IPS-NIHi7 (cell line): Measurements from ENCODE around the gene COX19.

ENCODE experiments used
- DNase-seq: peaks from one replicate; pipeline ENCODE4 v3.0.0; 2012; ENCODE audit warnings: mixed read lengths; ENCODE audit errors: extremely low spot score

COX19 gene, protein sequence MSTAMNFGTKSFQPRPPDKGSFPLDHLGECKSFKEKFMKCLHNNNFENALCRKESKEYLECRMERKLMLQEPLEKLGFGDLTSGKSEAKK

DNA sequence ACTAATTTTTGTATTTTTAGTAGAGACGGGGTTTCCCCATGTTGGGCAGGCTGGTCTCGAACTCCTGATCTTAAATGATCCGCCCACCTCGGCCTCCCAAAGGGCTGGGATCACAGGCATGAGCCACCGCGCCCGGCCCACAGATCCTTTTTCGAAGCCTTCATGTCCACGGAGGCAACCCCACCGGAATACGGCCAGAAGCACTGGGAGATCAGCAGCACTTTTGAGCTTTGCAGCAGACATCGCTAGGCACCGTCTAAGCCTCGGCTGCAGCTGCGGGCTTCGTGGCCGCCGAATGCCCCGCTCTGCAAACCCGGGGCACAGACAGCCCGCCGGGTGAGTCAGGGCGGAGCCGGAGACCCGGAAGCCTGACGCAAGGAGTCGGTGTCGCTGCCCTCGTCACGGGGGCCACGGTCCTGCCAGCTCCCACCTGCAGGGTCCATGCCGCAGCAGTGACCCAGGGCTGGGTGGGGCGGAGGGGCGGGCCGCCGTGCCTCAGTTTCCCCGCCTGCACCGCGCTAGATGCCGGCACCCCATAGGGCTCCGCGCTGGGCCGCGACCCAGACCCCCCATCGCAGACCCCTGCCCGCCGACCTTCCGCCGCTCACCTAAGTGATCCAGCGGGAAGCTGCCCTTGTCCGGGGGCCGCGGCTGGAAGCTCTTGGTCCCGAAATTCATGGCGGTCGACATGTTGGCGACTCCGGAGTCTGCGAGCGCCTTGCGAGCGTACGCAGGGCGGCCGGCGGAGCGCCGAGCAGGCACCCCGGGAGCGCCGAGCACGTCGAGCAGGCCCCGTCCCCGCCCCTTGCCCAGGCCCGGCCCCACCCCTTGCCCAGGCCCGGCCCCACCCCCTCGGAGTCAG lies at the start of gene COX19:
COX19 (minus strand) TSS at position 730 of the 862 bp plus-strand sequence; CDS start at position 690, 40 bp downstream.
- peak; percentile 95 for DNase-seq

DNA sequence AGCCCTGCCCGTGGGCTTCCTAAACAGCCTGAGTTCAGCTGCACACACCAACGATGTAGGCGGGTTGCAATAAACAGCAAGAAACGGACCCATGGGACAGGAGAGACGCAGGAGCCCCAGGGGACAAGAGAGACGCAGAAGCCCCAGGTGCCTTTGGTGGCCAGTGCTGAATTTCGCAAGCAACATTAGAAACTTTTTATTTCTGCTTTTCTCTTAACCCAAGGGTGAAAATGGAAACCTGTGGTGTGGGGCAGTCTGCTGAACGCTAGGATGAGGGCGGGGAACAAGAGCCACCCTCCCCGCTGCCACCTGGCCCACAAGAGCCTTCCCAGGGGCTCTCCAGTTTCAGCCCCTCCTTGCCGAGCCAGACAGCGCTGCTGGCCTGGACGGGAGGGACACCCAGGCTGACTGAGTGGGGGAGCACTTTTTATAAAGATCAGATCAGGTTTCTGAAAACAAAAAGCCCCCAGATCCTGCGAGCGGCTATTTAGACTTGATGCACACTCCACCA lies 49.0 kb upstream of the COX19 start:
- DNase-seq: no peak

DNA sequence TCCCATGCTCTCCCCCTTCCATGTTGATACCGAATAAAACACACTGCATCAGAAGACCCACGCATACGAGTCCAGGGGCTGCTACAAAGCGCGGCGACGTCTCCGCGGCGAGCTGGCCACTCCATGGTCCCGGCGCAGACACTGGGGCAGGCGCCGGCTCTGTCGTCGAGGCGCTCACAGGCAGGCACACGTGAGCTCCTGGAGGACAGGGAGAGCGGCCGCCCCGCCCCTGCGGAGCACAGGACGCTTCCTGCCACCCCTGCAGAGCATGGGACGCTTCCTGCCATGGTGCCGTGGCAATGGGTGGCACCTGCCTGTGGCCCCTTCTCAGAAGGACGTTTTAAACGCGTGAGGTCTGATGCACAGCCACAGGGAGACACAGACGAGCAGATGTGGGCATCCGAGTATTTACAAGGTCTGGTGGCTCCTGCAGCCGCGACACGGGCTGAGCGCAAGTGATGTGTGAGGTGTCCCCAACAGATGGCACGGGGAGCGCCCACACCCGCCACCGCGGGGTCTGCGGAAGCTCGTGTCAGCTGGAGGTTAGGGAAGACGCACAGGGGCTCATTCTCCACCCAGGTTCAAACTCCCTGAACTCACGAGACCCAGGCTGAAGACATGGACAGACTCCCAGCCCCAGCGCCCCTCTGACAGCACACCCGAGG lies 47.6 kb upstream of the COX19 start:
- no peak for DNase-seq

DNA sequence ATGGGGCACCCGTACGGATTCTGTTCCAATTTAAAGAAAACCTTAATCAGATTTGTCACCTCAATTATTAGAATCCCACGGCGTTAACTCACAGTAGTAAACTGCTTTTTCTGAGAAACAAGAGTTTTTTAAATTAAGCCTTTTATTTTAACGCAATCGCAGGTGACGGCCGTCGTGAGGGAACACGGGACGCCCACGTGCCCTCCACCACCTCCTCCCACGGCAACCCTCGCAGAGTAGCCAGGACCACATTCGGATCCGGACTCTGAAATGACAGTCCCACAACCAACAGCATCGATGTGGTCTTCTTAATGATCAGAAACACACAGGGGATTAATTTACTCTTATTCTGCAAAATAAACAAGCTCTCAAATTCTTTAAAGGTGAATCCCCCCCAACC lies 47.0 kb upstream of the COX19 start:
- no peak for DNase-seq

DNA sequence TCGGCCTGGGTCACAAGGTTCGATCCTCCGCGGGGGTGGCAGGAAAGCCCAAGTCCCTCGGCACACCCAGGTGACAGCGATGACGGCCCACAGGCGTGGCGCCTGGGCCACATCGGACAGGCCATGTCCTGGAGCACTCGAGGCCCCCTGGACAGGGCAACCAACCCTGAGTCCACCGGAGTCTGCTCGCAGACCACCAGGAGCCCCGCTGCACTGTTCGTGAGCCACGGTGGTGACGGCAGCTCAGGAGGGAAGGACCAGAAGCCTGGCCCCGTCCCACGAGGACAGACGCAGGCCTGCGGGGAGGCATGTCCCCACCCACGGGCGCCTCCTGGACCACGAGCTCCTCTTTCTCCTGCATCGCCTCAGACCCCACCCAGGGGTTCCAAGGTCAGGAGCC lies 46.6 kb upstream of the COX19 start:
- no peak for DNase-seq

DNA sequence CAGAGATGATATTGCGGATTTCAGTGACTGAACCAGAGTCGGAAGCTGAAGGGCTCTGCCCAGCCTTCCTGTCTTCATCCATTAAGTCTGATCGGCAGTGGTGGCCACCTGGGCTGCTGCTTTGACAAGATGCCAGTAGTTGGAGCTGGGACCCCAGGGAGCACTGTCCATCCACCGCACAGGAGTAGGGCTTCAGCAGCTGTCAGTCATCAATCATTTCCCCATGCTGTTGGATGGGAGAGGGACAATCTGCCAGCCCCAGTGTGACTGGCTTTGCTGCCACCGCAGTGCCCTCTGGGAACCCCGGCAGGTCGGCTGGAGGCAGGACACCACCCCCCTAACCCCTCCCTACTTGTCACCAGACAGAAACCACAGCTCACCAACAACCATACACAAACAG lies 46.0 kb upstream of the COX19 start:
- DNase-seq: no peak

DNA sequence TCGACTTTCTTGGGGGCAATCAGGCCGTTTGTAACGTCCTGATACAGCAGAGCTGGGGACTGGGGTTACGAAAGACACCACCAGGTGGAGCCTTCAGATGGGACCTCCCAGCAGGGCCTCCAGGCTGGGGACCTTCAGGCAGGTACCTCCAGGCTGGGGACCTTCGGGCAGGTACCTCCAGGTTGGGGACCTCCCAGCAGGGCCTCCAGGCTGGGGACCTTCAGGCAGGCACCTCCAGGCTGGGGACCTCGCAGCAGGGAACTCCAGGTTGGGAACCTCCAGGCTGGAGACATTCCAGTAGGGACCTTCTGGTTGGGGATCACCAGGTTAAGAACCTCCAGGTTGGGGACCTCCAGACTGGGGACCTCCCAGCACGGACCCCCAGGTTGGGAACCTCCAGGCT lies 45.5 kb upstream of the COX19 start:
- no peak for DNase-seq

DNA sequence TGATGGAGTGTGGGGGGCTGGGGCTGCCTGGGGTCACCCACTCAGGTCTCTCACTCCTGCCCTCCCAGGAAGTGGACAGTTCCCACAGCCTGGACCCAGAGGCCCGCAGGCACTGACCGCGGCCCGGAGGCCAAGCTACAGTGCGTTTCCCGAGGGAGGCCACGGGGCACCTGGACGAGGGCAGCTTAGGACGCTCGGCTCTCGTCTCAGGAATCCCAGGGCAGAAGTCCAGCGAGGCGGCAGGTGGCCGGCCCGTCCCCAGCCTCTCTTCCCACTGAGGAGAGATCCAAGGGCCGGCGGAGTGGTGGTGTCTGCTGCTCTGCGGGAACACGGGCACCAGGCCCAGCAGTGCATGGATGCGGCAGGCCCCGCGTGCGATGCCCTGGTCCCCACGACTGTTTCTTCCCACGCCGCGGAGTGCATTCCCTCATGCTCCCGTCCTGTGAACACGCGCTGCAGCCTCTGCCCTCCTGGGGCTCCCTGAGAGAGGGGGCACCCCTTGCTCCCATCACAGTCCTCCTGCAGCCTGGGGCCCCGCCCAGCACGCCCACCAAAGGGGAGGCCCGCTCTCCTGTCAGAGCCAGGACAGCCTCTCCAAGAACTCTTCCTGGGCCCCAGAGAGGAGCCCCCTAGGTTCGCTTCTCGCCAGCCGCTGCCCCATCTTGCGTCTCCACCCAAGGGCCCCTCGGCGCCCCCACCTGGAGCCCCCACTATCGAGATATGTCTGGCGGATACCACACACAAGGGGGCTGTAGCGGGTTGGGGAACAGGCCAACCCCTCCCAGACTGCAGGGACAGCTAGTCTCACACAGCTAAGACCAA lies 44.7 kb upstream of the COX19 start:
- no peak for DNase-seq

DNA sequence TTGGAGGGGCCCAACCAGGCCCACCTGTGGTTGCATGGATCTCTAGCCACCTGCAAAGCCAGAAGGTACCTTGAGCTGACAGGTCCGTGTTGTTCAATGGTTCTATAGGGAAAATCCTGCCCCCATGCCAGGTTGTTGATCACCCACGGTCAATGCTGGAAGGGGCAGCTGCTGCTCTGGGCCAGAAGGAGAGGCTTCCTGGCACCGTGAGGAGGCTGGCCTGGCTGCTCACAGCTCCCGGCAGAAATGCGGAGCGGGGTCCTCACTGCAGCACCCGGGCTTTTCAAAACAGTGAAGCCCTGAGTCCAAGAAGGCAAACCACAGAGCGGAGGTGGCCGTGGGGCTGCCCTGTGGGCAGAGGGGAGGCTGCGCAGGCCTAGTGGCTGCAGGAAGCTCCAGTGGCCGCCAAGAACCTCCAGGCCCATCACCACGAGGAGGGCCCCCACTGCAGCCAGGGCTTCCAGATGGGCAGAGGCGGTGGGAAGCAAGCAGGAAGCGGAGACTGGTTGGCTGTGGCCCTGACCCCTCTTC lies 44.0 kb upstream of the COX19 start:
- no peak for DNase-seq

DNA sequence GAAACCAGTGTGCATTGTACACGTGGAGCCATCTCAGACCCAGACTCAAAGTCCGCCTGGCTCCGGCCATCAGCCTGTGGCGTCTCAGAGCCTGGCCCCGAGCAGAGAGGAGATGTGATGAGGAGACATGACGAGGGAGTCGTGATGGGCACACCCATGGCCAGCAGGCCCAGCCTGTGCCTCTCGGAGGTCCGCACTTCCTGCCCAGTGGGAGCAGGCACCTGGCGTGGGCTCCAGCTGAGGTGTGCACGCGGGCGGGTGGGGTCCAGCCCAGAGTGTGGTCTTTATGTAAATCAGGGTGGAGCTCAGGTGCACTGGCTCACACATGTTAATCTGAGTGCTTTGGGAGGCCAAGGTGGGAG lies 43.0 kb upstream of the COX19 start:
- no peak for DNase-seq

DNA sequence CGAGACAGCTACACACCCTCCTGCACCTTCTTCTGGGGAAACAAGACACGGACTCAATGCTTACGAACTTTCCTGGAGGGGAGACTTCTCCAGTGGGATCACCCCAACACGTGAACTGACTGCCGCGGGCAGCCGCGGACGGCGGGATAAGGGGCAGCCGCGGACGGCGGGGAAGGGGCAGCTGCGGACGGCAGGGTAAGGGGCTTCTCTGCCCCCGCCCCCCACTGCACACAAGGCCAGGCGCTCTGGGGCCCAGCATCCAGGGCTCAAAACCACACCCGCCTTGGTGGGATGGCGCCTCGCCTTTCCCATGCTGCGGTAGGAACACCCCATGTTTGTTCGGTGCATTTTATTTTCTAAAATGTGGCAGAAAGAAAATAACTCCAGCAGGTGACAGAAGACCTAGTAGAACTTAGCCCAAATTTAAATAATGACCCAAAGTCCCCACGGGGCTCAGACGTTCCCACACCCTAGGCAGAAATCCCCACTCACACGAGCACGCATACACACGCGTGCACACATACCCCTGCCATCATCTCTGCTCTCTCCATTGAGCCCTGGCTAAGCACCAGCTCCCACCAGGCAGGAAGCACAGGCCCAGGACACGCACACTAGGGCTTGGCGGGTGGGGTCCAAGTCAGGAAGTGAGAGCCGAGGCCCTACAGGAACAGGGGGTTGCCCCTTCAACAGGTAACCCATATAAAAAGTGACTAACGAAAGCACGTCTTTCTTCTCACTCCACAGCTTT lies 42.4 kb upstream of the COX19 start:
- DNase-seq: no peak

DNA sequence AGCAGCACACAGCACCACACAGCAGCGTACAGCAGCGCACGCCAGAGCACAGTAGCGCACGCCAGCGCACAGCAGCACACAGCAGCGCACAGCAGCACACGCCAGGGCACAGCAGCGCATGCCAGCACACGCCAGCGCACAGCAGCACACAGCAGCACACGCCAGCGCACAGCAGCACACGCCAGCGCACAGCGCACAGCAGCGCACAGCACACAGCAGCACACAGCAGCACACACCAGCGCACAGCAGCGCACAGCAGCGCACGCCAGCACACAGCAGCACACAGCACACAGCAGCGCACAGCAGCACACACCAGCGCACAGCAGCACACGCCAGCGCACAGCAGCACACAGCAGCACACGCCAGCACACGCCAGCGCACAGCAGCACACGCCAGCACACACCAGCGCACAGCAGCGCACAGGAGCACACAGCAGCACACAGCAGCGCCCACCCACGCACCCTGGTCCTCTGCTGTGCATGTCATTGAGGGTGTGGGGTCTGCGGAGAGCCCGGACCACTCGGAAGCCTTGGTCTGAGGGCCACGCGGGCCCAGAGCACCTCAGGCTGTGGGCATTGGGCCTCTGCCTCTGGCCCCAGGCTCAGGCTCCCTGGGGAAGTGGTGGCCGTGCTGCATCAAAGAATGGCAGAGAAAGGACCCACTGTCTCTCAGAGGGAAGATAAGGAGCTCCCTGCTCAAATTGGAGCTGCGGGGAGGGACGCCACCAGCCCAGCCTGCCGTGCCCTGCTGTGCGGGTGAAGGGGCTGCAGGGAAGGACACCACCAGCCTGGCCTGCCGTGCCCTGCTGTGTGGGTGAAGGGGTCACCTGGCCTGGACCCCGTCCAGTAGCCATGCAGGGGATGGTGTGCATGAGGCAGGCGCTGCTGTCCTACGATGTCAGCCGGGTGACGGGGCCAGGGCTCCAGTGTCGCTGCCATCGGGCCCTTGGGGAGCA lies 41.5 kb upstream of the COX19 start:
- DNase-seq: no peak

DNA sequence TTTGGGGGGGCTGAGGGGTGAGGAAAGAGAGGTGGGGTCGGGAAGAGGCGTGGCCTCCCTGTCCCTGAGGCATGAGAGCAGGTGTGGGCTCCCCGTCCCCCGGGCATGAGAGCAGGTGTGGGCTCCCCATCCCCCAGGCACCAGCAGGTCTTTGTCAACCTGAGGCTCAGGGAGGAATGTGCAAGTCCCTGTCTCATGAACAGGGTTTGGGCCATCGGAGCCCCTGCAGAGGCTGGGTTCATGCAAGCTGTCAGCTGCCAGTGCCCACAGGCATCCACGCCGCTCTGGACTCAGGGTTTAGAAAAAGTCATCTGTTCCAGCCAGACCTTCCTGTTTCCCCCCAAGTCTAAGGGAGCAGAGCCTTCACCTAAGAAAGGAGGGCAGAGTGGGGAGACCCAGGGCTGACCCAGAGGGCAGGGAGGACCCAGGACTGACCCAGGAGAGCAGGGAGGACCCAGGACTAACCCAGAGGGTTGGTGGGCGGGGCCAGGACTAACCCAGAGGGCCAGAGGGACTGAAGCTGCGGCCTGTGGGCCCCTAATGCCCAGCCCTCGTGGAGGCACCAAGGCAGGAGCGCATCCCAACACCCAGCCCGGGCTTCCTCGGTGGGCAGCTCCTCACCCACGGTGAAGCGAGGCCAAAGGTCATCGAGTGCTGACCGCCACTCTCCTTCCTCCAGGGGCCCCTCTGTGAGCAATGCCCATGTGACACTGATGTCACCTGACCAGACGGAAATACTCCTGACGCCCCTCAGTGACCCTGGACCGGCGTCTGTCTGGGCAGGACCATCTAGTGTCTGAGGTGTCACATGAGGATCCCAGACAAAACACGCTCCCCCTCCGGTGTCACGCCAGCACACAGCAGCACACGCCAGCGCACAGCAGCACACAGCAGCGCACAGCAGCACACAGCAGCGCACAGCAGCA lies 40.1 kb upstream of the COX19 start:
- DNase-seq: no peak

DNA sequence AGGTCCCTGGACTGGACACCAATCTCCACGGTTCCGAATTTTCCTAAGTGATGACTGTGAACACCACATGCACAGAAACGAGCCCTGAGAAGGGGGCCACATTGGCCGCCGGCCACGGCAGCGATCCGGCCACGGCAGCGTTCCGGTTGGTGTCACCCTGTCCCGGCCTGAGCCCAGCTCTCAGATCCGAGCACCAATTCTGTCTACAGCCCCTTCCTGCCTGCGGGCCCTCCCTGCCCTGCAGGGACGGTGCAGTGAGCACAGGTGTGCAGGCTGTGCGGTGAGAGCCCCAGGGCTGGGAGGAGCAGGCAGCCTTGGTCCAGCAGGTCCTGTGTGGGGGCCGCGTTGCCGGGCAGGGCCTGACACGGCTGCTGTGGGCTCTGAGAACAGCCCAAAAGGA lies 39.3 kb upstream of the COX19 start:
- no peak for DNase-seq

DNA sequence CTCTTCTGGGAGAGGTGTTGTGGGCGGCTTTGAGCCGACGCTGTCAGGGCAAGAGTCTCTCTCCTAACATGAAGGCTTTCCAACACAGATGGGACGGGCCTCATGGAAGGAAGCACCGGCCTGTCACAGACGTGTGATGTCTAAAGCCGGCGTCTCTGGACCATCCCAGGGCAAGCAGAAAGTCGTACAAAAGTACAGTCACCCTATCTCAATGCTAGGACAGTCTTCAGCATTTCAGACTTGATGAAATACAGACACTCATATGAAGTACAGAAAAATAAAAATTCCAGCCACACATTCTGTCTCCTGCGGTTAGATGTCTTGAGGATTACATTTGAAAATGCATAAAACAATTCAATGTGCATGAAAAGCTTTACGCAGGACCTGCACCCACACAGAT lies 38.2 kb upstream of the COX19 start:
- no peak for DNase-seq

DNA sequence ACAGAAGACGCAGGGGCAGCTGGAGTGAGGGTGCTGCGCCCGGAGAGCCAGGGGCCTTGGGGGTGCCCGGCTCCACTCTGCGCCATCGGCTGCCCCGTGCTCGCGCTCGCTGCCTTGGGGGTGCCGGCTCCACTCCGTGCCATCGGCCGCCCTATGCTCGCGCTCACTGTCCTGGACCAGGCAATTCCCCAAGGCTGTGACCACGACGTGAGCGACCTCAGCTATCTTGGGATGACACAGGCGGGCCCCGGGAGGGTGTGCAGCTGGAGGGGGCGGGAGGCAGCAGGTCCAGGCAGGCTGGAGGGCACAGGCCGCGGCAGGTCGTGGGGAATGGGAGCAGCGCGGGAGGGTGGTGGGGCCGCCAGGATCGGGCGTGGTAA lies 37.4 kb upstream of the COX19 start:
- DNase-seq: no peak

DNA sequence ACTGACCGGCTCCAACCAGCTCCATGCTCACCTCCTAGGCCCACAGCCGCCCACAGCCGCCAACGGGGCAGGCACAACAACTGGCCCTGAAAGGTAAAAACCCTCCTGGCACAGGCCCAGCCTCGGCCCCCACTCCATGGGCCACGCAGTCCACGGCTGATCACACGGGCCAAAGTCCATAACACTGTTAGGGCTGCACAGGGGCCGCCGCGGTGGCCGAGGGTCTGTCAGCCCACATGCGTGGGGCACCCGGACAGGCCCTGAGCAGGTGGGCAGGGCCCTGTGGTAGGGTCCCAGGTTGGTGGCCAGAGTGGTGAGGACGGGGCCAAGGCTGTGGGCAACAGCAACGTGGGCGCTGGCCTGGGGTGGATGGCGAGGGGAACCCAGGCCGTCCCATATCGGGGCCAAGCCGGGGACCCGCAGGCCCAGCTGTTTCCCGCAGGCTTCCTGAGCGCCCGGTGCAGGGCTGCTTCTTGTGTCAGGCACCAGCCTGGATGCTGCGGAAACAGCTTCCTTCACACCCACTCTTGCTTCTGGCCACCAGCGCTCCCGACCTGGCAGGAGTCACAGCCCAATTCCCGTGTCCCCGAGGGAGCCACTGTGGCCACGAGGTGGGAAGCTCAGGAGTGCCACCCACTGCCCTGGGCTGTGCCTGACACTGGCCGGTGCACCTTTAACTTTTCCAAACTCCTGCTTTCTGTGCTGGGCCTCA lies 36.8 kb upstream of the COX19 start:
- DNase-seq: no peak

DNA sequence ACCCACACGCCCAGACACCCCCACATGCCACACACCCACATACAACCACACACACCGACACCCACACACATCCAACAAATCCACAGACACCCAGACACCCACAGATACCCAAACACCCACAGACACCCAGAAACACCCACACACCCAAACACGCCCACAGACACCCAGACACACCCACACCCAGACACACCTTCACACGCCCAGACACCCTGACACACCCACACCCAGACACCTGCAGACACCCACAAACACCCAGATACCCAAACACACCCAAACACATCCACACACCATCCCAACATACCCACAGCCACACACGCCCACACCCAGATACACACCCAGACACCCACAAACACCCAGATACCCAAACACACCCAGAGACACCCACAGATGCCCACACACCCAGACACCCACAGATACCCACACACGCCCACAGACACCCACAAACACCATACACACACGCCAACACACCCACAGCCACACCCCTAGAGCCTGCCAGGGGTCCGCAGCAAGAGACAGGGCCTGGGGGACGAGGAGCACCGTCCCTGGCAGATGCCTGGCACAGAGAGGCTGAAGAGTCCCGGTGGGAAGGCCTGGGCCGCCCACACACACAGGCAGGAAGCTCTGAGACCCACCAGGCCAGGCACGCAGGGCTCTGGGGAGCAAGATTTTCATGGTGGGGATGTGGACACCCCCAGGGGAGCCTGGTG lies 36.1 kb upstream of the COX19 start:
- no peak for DNase-seq
